ENCODE data around the gene SH2D3A. TPM values are rescaled to one million over a fixed set of nuclear protein-coding genes. Genes with fewer than 3 reads are reported as not detected.
A peak's percentile ranks its signal among the peaks of the same experiment; 100 is the strongest.

SH2D3A gene
- total and polyA plus RNA-seq, 2 donors (not counting 1 experiment from before 2014, with no cell fraction given): 36.1 to 54.1 TPM

GRCh38 chr19:6809262-6809661, 42.0 kb upstream of the SH2D3A start:
- peaks cover 100% of the 10 kb centered on the region for H3K79me2 ChIP-seq (ENCODE audit: control insufficient read depth, insufficient read depth, low read length)
- 94% methylated on average over 2 of the region's 4 CpGs for WGBS (ENCODE audit: insufficient coverage)
- intact Hi-C loops (cut with micrococcal nuclease): no loop called here
- H3K4me1 Mint-ChIP-seq: peaks cover 63% of the 10 kb centered on the region
- no peak overlapping the region for H3K4me3 Mint-ChIP-seq
- peaks cover 26 to 43% of the 10 kb centered on the region in 2 donors for H3K4me1 ChIP-seq (ENCODE audit: control insufficient read depth in 2 of 2, insufficient read depth in 2 of 2, low read length in 2 of 2)
- H3K9me3 Mint-ChIP-seq (ENCODE audit: insufficient read depth): peaks cover 2% of the 10 kb centered on the region
- H3K27me3 ChIP-seq (replicated peaks in 1 of 4; ENCODE audit: control extremely low read depth in 1 of 4, control insufficient read depth in 3 of 4, insufficient read depth in 4 of 4, low read length in 3 of 4): no peaks in the 10 kb centered on the region
- no peak overlapping the region for H3K4me3 ChIP-seq (ENCODE audit: control extremely low read depth in 1 of 5, extremely low read depth in 1 of 5, insufficient read depth in 1 of 5, low read depth in 2 of 5, low read length in 4 of 5)
- no peak for ATAC-seq (ENCODE audit: low read depth)
- H3K27me3 Mint-ChIP-seq: no peaks in the 10 kb centered on the region
- H3K4me2 ChIP-seq (replicated peaks; ENCODE audit: low read depth, low read length, poor library complexity, severe bottlenecking): no peak overlapping the region
- H3K27ac Mint-ChIP-seq: peak overlapping the region; percentile 69
- no peak overlapping the region for H3K9ac ChIP-seq (ENCODE audit: low read length)
- ChIA-PET CTCF (interaction anchor here (1.0 kb wide), 2 partner anchors 10 to 55 kb away, joined by 3 read pairs; no protein-coding TSS in a partner anchor), POLR2A (interaction anchor here (0.6 kb wide), 1 partner anchor 36 kb away, joined by 3 read pairs; no protein-coding TSS in a partner anchor)
- peaks cover 98% of the 10 kb centered on the region for H4K20me1 ChIP-seq (ENCODE audit: control insufficient read depth, insufficient read depth, low read length, poor library complexity, severe bottlenecking)
- H3K36me3 ChIP-seq (replicated peaks in 1 of 2; ENCODE audit: control extremely low read depth in 1 of 2, control insufficient read depth in 1 of 2, extremely low read depth in 1 of 2, insufficient read depth in 2 of 2, low read length in 1 of 2): peaks cover 7 to 28% of the 10 kb centered on the region in 2 experiments
- TF ChIP-seq EZH2 (IDR thresholded peaks at IDR 0.05; ENCODE audit: borderline replicate concordance, insufficient read depth, low read depth, low read length, poor library complexity, severe bottlenecking) (no peak), CTCF (IDR thresholded peaks at IDR 0.05) (no peak)
- DNase-seq: no peak
- peaks cover 0 to 3% (median 0%) of the 10 kb centered on the region in 3 donors for H3K9me3 ChIP-seq (ENCODE audit: control extremely low read depth in 1 of 3, control insufficient read depth in 2 of 3, insufficient read depth in 1 of 3, low read length in 2 of 3)
- peak overlapping the region in 1 of 2 donors; percentile 40 for H3K27ac ChIP-seq (ENCODE audit: low read length in 2 of 2)
- H2AFZ ChIP-seq (ENCODE audit: insufficient read depth, low read depth, low read length, poor library complexity, severe bottlenecking): no peak overlapping the region

GRCh38 chr19:6808494-6808893, 41.3 kb upstream of the SH2D3A start:
- ATAC-seq (ENCODE audit: low read depth) (no peak), DNase-seq (no peak)
- Mint-ChIP-seq H3K4me1 (peaks cover 65% of the 10 kb centered on the region), H3K9me3 (ENCODE audit: insufficient read depth) (peaks cover 2% of the 10 kb centered on the region), H3K27me3 (no peaks in the 10 kb centered on the region), H3K4me3 (no peak overlapping the region), H3K27ac (peak overlapping the region; percentile 23)
- Histone ChIP-seq H3K4me3 (ENCODE audit: control extremely low read depth in 1 of 5, extremely low read depth in 1 of 5, insufficient read depth in 1 of 5, low read depth in 2 of 5, low read length in 4 of 5) (no peak overlapping the region), H3K27ac (ENCODE audit: low read length in 2 of 2) (peak overlapping the region in 1 of 2 donors; percentile 40), H3K4me1 (ENCODE audit: control insufficient read depth in 2 of 2, insufficient read depth in 2 of 2, low read length in 2 of 2) (peaks cover 24 to 47% of the 10 kb centered on the region in 2 donors), H2AFZ (ENCODE audit: insufficient read depth, low read depth, low read length, poor library complexity, severe bottlenecking) (no peak overlapping the region), H3K36me3 (replicated peaks in 1 of 2; ENCODE audit: control extremely low read depth in 1 of 2, control insufficient read depth in 1 of 2, extremely low read depth in 1 of 2, insufficient read depth in 2 of 2, low read length in 1 of 2) (peaks cover 7 to 28% of the 10 kb centered on the region in 2 experiments), H3K9me3 (ENCODE audit: control extremely low read depth in 1 of 3, control insufficient read depth in 2 of 3, insufficient read depth in 1 of 3, low read length in 2 of 3) (peaks cover 0 to 3% (median 0%) of the 10 kb centered on the region in 3 donors), H3K4me2 (replicated peaks; ENCODE audit: low read depth, low read length, poor library complexity, severe bottlenecking) (no peak overlapping the region), H3K79me2 (ENCODE audit: control insufficient read depth, insufficient read depth, low read length) (peaks cover 100% of the 10 kb centered on the region), H4K20me1 (ENCODE audit: control insufficient read depth, insufficient read depth, low read length, poor library complexity, severe bottlenecking) (peaks cover 98% of the 10 kb centered on the region), H3K9ac (ENCODE audit: low read length) (no peak overlapping the region), H3K27me3 (replicated peaks in 1 of 4; ENCODE audit: control extremely low read depth in 1 of 4, control insufficient read depth in 3 of 4, insufficient read depth in 4 of 4, low read length in 3 of 4) (no peaks in the 10 kb centered on the region)
- ChIA-PET POLR2A (interaction anchor here (0.6 to 0.7 kb wide), 2 partner anchors 14 to 1584 kb away, joined by 3 to 5 read pairs; no protein-coding TSS in a partner anchor), CTCF (interaction anchor here (0.6 to 1.6 kb wide), 3 partner anchors 11 to 55 kb away, joined by 3 to 4 read pairs (median 3); no protein-coding TSS in a partner anchor)
- 100% methylated on average over 1 of the region's 1 CpG for WGBS (ENCODE audit: insufficient coverage)
- TF ChIP-seq CTCF (IDR thresholded peaks at IDR 0.05) (no peak), EZH2 (IDR thresholded peaks at IDR 0.05; ENCODE audit: borderline replicate concordance, insufficient read depth, low read depth, low read length, poor library complexity, severe bottlenecking) (no peak)
- intact Hi-C loops (cut with micrococcal nuclease): no loop called here

All from B cell (primary cell).